GM19238 (cell line): Measurements from ENCODE around the gene MAGIX.
"Not testable (repeated sequence)": the region's sequence is repeated elsewhere in the genome, so short reads cannot be mapped to it uniquely, and the experiment has no call there.

Experiments used
- DNase-seq: peaks from one replicate; pipeline ENCODE4 v3.0.0; 2011; ENCODE audit warnings: low spot score; ENCODE audit not compliant: insufficient read length

MAGIX gene

DNA sequence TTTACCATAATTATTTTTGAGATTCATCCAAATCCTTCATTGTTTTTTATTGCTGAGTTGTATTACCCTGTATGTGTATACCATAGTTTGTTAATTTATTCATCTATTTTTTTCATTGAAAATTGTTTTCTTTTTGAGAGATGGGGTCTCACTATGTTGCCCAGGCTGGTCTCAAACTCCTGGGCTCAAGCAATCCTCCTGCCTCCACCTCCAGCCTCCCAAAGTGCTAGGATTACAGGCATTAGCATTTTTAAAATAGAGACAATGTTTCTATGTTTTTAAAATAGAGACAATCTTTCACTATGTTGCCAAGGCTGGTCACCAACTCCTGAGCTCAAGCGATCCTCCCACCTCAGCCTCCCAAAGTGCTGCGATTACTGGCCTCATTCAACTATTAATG, 1.6 kb upstream of the MAGIX start:
- no peak for DNase-seq

DNA sequence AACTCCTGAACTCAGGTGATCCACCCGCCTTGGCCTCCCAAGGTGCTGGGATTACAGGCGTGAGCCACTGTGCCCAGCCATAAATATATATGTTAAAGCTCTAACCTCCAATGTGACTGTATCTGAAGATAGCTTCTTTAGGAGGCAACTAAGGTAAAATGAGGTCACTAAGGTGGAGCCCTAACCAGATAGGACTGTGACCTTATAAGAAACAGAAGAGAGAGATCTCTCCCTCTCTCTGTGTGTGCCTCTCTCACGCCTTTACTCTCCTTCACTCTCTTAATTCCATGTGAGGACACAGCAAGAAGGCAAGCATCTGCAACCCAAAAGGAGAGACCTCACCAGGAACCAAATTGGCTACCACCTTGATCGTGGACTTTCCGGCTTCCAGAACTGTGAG, 926 bp upstream of the MAGIX start:
- DNase-seq = no peak

DNA sequence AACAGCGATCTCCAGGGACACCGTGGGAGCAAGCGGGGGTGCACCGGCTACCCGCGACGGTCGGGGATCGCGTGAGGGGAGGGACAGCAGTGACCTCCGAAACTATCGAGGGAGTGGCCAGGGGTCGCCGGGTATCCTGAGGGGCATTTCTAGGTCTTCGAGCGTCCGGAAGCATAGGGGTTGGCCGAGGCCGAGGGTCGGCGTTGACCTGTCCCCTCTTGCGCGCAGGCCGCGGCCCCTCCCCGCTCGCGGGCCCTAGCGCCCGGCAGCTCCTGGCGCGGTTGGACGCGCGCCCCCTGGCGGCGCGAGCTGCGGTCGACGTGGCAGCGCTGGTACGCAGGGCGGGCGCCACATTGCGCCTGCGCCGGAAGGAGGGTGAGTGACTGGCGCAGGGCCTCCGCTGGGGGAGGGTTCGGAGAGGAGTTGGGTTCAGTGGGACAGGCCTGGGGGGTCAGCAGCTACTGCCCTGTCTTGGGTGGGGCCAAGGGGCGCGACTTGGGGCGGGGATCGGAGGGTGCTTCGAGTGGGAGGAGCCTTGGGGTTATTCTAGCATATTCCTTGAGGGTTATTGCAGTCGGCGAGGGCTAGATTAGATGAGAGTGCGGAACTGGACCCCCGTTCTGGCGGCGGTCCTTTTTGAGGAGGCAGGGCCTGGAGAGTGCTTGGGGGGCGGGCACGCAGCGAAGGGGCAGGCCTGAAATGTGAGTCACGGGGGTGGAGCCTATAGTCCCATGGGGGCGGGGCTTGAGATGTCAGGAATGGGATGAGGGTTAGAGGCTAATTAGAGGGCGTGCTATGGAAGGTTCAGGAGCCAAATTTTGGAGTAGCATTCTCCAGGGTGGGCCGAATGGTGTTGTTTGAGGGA, 1.2 kb downstream of the MAGIX start:
- peak; percentile 70 for DNase-seq

DNA sequence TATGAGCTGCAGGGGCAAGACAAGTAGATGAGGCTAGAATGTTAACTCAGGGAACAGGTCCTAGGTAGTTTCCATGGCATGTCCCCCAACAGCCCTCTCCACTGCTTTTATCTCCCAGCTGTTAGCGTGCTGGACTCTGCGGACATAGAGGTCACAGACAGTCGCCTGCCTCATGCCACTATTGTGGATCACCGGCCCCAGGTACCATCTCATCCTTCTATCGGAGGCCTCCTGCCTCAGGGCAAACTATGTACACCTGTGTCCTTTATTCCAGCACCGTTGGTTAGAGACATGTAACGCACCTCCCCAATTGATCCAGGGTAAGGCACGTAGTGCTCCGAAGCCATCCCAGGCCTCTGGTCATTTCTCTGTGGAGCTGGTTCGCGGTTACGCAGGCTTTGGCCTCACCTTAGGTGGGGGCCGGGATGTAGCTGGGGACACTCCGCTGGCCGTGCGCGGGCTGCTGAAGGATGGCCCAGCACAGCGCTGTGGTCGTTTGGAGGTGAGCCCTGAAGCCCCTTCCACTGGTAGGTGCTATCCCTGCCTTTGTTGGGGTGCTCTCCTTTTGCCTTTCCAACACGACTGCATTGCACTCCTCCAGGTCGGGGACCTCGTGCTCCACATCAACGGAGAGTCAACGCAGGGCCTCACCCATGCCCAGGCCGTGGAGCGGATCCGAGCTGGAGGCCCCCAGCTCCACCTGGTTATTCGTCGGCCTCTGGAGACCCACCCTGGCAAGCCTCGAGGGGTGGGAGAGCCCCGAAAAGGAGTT, 2.2 kb downstream of the MAGIX start:
- DNase-seq = no peak

- DNase-seq = no peak
Observed at GRCh38 chrX:49165901-49166881, 3.6 kb downstream of the MAGIX start.

DNA sequence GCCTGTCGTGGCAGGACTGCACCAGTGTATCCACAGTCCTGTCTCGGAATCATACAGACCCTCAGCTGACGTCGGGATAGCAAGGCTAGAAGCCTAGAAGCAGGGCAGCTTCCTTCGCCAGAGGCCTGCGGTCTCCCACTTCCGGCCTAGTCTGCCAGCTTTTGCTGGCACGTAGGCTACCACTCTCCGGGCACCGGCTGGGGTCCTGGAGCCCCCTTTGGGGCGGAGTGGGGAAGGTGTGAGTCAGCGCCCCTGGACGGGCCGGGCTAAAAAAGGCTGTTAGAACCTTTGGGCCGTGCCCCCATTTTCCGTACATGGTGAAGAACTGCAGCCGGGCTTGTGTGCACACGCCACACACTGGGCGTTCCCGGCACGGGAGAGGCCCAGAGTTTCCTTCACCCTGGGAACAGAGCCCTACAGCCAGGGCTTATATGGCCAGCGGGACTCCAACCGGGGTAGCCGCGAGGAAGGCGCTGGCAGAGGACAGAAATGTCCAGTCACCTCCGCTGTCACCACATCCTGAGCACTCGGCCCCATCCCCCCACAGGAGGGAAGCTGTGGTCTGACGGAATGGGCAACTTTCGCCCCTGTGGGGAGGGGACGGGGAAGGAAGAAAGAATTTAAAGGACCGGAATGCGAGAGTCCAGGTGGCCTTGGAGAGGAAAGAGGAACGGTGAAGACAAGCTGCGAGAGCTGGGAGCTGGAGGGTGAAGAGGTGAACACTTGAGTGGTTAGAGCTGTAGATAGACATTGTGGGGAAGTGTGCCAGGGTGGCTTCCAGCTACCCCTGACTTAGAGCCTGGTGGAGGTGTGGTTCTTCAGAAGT, 4.6 kb downstream of the MAGIX start:
- no peak for DNase-seq

DNA sequence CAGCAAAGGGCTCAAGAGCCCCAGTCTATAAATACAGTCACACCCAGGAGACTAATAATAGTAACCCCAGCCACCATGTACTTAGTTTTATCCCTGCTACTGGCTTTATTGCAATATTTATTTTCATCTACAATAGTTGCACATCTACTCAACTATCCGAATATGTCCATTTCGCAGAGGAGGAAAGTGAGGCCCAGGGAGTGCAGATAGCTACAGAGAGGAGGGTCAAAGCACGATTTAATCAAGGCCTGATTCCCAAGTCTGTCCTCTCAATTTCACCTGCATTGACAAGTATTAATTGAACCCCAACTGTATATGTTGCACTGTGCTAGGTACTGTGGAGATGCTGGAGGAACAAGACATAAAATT, 5.2 kb downstream of the MAGIX start:
- DNase-seq = no peak

DNA sequence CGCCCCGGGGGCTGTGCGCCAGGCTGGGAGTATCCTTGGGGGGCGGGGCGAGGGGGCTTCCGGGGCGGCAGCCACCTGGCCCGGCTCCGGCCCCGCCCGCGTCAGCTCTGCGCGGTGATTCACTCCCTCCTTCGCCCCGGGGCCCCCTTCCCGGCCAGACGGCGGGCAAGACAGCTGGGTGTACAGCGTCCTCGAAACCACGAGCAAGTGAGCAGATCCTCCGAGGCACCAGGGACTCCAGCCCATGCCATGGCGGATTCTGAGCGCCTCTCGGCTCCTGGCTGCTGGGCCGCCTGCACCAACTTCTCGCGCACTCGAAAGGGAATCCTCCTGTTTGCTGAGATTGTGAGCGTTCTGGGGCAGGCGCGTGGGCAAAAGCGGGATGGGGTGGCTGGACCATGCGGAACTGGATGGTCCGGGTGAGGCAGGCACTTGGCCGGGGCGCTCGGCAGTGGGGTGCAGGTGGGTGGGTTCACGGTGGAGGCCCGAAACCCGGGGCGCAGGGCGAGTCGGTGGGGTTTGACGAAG, 9.3 kb downstream of the MAGIX start, which contains the start of gene PLP2:
PLP2 (plus strand) TSS at position 147 of the 528 bp plus-strand sequence; CDS start at position 250, 103 bp downstream.
- no peak for DNase-seq

DNA sequence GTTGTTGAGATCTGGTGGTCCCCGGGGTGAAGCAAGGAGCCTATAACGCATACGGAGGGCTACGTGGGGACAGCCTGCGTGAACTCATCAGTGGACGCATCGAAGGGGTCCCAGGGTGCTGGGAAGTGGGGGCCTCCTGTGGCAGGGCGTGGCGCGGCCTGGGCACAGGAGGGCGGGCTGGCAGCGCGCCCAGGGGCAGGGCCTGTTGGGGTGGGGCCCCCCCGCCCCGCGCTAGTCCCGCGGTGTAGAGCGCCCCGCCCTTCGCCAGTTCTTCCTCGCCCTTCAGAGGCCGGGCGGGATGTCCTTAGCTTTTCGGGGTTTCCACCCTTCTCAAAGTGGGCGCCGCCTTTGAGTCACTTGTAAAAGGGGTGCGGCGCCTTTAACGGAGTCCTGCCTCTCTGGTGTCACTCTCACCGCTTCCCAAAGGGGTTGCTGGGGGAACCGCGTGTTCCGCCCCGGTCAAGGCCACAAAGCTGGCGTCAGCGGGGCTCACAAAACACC, 9.8 kb downstream of the MAGIX start:
- DNase-seq = no peak

GRCh38 chrX:49173544-49173943, 11.0 kb downstream of the MAGIX start:
- DNase-seq = not testable (repeated sequence)

- DNase-seq = no peak
Observed at GRCh38 chrX:49174723-49175122, 12.2 kb downstream of the MAGIX start.

- no peak for DNase-seq
Observed at GRCh38 chrX:49175435-49176274, 13.1 kb downstream of the MAGIX start.

GRCh38 chrX:49176421-49177326, 14.1 kb downstream of the MAGIX start:
- DNase-seq = no peak

GRCh38 chrX:49177338-49177833, 14.8 kb downstream of the MAGIX start:
- no peak for DNase-seq

DNA sequence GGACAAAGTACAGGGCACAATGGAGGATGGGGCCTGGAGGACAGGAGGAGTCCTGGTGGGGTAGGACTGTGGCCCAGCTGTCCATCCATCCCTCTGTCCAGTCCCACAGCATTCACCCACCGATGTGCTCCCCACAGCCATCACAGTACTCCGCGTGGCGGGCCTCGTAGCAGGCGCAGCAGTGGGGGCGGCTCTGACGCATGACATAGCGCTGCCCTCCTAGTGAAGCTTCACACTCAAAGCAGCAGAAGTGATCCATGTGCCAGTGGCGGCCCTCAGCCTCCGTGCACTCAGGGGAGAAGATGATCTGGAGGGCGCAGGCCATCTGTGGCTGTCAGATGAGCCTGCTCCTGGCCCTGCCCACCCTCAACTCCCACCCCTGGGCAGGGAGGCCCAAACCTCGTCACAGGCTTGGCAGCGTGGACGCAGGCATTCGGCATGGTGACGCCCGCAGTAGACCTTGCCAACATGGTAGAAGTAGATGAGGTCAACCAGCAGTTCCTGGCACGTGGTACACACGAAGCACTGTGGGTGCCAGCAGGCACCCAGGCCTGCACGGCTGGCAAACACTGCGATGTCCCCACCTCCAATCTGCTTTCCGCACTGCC, 15.4 kb downstream of the MAGIX start:
- DNase-seq = no peak

- DNase-seq = no peak
Observed at GRCh38 chrX:49178537-49178936, 16.0 kb downstream of the MAGIX start.

DNA sequence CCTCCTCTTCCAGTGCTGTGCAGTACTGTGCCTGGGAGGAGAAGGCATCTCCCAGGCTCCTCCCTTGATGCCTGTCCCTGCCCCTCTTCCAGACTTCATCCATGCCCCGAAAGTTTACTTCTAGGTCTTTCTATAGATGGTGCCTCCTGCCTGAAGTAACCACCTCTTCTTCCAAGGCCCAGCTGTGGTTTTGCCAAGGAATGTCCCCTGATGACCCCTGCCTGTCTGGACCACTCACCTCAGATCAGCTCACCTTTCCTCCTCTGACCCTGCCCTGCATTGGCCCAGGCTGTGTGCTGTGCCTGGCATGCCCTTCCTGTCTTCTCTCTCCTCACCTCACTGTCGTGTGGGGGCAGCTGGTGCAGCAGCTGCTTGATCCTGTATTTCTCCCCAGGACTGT, 16.8 kb downstream of the MAGIX start:
- DNase-seq = no peak
